Stimulated activated naive CD4-positive, alpha-beta T cell treated with Interleukin-2 at 50 U/mL for 16 hours (primary cell): ENCODE results near the gene ABCA8.
"Not testable (repeated sequence)": the region's sequence is repeated elsewhere in the genome, so short reads cannot be mapped to it uniquely, and the experiment has no call there.

ENCODE experiments used
- DNase-seq: peaks from one replicate; lab custom pipeline; 2025; lab: John Stamatoyannopoulos, UW

Gene ABCA8

DNA sequence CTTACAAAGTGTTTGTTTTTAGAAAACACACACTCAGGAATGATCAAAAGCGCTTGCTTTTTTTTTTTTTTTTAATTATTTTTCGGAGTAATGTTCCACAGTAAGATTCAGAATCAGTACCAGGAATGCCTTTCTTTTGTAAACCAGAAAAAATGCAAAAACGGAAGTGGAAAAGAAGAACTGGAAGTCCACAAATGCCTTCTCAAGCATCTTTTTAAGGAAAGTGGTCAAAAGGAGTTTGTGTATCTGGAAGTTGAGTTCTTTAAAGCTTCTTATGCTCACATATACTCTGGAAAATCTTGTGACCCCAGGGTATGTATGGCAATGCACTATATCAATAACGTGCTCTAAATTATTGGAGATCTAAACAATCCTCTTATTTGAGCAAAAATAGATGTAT lies 126.0 kb downstream of the ABCA8 start:
- no peak for DNase-seq

DNA sequence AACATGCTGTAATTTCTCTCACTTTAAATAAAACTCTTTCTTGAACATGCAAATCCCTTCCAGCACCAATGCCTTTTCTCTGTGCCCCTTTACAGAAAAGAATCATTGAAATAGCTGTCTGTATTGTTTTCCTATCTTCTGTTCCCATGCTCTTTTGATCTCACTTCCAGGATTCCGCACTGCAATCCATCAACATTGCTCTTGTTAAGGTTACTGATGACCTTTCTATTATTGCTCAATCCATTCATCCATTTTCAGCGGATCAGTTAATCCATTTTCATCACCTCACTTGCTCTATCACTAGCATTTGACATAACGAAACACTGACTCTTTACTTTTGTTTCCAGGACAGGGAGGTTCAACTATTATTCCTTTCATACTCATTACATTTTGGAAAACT lies 130.5 kb downstream of the ABCA8 start:
- no peak for DNase-seq

DNA sequence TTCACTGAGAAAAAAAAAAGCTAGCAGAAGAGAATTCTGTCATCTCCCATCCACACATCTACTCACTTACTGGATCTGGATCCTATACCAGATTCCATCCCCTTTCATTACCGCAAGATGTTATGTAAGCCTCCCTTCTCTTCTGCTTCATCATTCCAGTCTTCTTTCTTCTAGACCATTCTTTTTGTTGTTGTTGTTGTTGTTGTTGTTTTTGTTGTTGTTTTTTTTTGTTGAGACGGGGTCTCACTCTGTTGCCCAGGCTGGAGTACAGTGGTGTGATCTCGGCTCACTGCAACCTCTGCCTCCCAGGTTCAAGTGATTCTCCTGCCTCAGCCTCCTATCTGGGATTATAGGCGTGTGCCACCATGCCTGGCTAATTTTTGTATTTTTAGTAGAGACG lies 131.0 kb downstream of the ABCA8 start:
- not testable (repeated sequence) for DNase-seq

GRCh38 chr17:68822719-68823289 lies 132.4 kb downstream of the ABCA8 start:
- DNase-seq = no peak

DNA sequence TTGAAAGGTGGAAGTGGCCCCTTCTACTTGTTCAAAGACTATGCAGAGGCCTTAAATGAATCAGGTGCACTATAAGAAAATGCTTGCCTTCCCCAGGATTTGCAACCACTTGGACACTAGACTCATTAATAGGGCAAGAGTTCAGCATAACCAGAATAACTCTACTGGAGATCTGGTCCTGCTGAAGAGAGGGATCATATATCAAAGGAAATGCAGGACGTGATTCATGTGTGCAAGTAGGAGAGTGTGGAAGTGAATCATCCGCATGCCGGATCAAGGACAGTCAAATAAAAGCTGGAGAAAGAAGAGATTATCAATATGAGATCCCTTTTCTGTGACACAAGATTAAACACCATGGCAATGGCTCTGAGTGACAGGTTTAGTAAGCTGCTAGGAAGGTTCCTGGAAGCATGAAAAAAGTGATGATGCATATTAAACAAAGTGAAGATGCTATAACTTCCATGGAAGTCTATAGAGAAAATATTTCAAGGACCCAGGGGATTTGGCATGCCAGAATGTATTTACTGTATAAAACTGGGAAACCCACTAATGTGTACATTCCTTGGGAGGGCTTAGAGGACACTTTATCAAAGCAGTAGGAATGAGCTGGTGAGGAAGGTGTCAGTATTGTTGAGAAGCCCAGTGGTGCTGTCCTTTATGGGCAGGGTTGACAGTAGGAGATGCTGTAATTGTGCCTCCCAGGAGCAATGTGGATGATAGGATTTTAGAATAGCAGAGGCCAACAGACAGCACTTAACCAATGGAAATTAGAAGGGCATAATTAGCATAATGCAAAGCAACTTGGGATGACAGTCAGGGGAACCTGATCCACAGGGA lies 133.1 kb downstream of the ABCA8 start:
- DNase-seq = no peak

DNA sequence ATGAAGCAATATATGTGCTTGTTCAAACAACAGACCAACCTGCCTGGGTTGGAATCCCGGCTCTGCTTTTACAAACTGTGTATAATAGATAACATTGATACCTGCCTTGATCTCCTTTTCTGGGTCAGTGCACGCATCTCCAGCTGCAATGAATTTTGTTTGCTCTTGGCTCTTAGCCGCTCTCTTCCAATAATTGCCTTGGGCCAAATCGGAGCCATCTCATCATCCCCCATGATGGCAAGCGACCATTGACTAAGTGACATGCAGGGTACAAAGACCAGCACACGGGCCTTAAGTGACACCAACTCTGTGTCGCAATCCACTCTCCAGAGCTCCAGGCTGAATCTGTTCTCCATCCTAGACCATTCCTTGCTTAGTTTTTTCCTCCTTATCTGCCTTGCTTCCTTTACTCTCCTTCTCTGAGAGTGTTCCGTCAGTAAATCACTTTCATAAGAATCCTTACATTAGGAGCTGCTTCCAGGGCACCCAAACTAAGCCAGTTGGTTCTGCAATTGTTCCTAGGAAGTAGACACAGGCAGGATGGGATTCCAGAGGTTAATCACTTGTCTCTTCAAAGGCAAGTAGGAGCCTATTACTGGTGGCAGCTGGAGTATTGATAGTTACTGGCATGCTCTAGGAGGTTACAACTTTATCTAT lies 134.2 kb downstream of the ABCA8 start:
- no peak for DNase-seq

DNA sequence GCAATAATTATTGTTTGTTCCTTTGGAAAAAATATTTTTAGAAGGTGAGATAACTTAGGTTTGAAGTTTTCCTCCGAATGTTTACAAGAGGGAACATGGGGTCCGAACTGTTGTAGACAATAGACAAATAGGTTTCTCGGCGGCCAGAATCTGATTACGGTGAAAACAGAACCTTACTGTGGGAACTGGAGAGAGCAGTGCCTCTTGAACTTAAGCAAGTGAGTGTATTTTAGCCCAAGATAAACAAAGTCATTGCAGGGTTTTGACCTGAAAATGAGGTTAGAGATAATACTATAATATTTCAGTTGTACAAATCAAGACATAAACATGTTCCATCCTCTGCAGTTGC lies 134.7 kb downstream of the ABCA8 start:
- no peak for DNase-seq

- DNase-seq = no peak
Observed at GRCh38 chr17:68819465-68819864, 135.7 kb downstream of the ABCA8 start.
